ENCODE data around the gene LIPE. TPM values are rescaled to one million over a fixed set of nuclear protein-coding genes. Genes with fewer than 3 reads are reported as not detected.

Gene LIPE
- total RNA-seq, 1 experiment from 2014 or later, result 2.1 TPM

DNA sequence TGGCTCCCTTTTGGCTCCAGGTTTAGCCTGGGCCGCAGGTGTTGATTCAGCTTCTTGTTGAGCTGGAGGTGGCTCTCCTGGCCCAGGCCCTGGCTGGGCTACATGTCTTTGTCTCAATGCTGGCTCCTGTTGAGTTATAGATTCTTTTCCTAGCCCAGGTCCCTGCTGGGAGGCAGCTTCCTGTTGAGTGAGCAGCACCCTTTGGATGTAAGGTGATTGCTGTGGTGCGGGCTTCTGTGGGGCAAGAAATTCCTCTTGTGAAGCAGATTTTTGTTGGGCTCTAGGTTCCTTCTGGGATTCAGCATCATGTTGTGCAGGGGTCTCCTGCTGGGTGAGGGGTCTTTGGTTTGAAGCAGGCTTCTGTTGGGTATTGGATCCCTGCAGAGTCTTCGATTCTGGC, 545 bp downstream of the LIPE start:
- H2AFZ ChIP-seq (ENCODE audit: low read length), result no peak overlapping the region
- H3K9me2 ChIP-seq (replicated peaks; ENCODE audit: low read length), result no peaks in the 10 kb centered on the region
- H3F3A ChIP-seq (ENCODE audit: low read length, unreplicated experiment), result no peaks in the 10 kb centered on the region
- no peak for ATAC-seq
- no peak overlapping the region for H3K4me3 ChIP-seq (ENCODE audit: low read length)
- no peaks in the 10 kb centered on the region for H3K9me3 ChIP-seq (ENCODE audit: low read length)
- ChIA-PET POLR2A (ENCODE audit: unreplicated experiment) (no interaction called here), CTCF (no interaction called here)
- H3K4me1 ChIP-seq (ENCODE audit: insufficient read depth, low read length), result peaks cover 17% of the 10 kb centered on the region
- intact Hi-C loops (cut with micrococcal nuclease), result no loop called here
- no peak for TF ChIP-seq EZH2phosphoT487 (IDR thresholded peaks at IDR 0.05; ENCODE audit: borderline replicate concordance, low read length)
- TF ChIP-seq, protein P1, sequence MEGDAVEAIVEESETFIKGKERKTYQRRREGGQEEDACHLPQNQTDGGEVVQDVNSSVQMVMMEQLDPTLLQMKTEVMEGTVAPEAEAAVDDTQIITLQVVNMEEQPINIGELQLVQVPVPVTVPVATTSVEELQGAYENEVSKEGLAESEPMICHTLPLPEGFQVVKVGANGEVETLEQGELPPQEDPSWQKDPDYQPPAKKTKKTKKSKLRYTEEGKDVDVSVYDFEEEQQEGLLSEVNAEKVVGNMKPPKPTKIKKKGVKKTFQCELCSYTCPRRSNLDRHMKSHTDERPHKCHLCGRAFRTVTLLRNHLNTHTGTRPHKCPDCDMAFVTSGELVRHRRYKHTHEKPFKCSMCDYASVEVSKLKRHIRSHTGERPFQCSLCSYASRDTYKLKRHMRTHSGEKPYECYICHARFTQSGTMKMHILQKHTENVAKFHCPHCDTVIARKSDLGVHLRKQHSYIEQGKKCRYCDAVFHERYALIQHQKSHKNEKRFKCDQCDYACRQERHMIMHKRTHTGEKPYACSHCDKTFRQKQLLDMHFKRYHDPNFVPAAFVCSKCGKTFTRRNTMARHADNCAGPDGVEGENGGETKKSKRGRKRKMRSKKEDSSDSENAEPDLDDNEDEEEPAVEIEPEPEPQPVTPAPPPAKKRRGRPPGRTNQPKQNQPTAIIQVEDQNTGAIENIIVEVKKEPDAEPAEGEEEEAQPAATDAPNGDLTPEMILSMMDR (conservative IDR thresholded peaks at IDR 0.05; ENCODE audit: low read depth, low read length), result no peak
- no peak for TF ChIP-seq EZH2 (IDR thresholded peaks at IDR 0.05; ENCODE audit: low read length, unreplicated experiment)
- no peak overlapping the region for H3K4me2 ChIP-seq (ENCODE audit: low read length)
- no peaks in the 10 kb centered on the region for H3K79me2 ChIP-seq (ENCODE audit: low read length)
- no peak for DNase-seq
- no peaks in the 10 kb centered on the region for H4K20me1 ChIP-seq (ENCODE audit: low read length)
- H3K27me3 ChIP-seq (ENCODE audit: low read length), result no peaks in the 10 kb centered on the region
- H3K36me3 ChIP-seq (ENCODE audit: low read depth, low read length), result no peaks in the 10 kb centered on the region
- no peak overlapping the region for H3K27ac ChIP-seq (ENCODE audit: low read length)
- H3K9ac ChIP-seq (ENCODE audit: low read length), result no peak overlapping the region
- BruUV-seq (replicated peaks), result no TSS peak

DNA sequence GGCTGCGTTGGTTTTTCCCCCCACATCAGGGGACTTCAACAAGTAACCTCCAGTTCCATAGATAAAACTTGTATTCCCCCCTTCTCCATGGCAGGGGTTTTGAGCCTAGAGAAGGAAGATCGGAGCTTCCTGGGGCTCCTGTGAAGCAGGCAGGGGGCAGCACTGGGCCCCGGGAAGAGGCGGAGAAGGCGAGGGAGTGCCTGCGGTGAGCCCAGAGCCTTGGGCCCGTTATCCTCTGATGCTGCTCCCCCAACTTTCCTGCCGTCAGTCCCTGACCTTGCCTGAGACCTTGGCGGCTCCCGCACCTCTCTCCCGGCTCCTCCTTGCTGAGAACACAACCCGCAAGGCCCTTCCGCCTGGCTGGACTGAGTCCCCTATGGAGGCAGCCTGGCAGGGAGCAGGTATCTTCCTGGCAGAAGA, 2.5 kb downstream of the LIPE start:
- no peak overlapping the region for H2AFZ ChIP-seq (ENCODE audit: low read length)
- TF ChIP-seq EZH2 (IDR thresholded peaks at IDR 0.05; ENCODE audit: low read length, unreplicated experiment), result no peak
- TF ChIP-seq EZH2phosphoT487 (IDR thresholded peaks at IDR 0.05; ENCODE audit: borderline replicate concordance, low read length), result no peak
- TF ChIP-seq, protein P1 (conservative IDR thresholded peaks at IDR 0.05; ENCODE audit: low read depth, low read length), result no peak; the same call in 1 of the 2 replicates
- H4K20me1 ChIP-seq (ENCODE audit: low read length), result no peaks in the 10 kb centered on the region
- ATAC-seq (no peak), DNase-seq (no peak)
- ChIA-PET CTCF (no interaction called here), POLR2A (ENCODE audit: unreplicated experiment) (no interaction called here)
- no peaks in the 10 kb centered on the region for H3K36me3 ChIP-seq (ENCODE audit: low read depth, low read length)
- no peaks in the 10 kb centered on the region for H3K79me2 ChIP-seq (ENCODE audit: low read length)
- no peaks in the 10 kb centered on the region for H3K9me3 ChIP-seq (ENCODE audit: low read length)
- H3K27me3 ChIP-seq (ENCODE audit: low read length), result no peaks in the 10 kb centered on the region
- no peaks in the 10 kb centered on the region for H3K9me2 ChIP-seq (replicated peaks; ENCODE audit: low read length)
- H3K9ac ChIP-seq (ENCODE audit: low read length), result no peak overlapping the region
- no peak overlapping the region for H3K4me2 ChIP-seq (ENCODE audit: low read length)
- no peak overlapping the region for H3K27ac ChIP-seq (ENCODE audit: low read length)
- H3F3A ChIP-seq (ENCODE audit: low read length, unreplicated experiment), result no peaks in the 10 kb centered on the region
- H3K4me1 ChIP-seq (ENCODE audit: insufficient read depth, low read length), result peaks cover 25% of the 10 kb centered on the region
- H3K4me3 ChIP-seq (ENCODE audit: low read length), result no peak overlapping the region
- intact Hi-C loops (cut with micrococcal nuclease), result no loop called here
- no TSS peak for BruUV-seq (replicated peaks)

DNA sequence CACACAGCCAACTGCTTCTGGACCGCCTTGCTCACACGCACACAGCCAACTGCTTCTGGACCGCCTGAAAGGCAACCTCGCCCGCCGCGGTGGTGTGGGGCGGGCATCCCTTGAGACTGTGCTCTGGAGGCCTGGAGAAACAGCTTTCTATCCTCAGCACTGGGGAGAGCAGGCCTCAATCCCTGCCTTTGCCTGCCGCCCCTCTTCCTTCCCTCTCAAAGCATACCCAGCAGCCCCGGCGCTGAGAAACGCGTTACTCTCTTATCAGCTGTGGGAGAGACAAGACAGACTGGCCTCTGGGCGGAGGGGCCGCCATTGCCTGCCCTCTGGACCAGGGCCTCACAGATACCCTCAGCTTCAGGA, 2.9 kb downstream of the LIPE start:
- Histone ChIP-seq H3K27me3 (ENCODE audit: low read length) (no peaks in the 10 kb centered on the region), H3K79me2 (ENCODE audit: low read length) (no peaks in the 10 kb centered on the region), H3F3A (ENCODE audit: low read length, unreplicated experiment) (no peaks in the 10 kb centered on the region), H3K9ac (ENCODE audit: low read length) (no peak overlapping the region), H4K20me1 (ENCODE audit: low read length) (no peaks in the 10 kb centered on the region), H3K36me3 (ENCODE audit: low read depth, low read length) (no peaks in the 10 kb centered on the region), H3K4me1 (ENCODE audit: insufficient read depth, low read length) (peaks cover 26% of the 10 kb centered on the region), H3K4me3 (ENCODE audit: low read length) (no peak overlapping the region), H3K9me2 (replicated peaks; ENCODE audit: low read length) (no peaks in the 10 kb centered on the region), H3K9me3 (ENCODE audit: low read length) (no peaks in the 10 kb centered on the region), H3K27ac (ENCODE audit: low read length) (no peak overlapping the region), H2AFZ (ENCODE audit: low read length) (no peak overlapping the region), H3K4me2 (ENCODE audit: low read length) (no peak overlapping the region)
- ChIA-PET CTCF (no interaction called here), POLR2A (ENCODE audit: unreplicated experiment) (no interaction called here)
- no peak for TF ChIP-seq EZH2phosphoT487 (IDR thresholded peaks at IDR 0.05; ENCODE audit: borderline replicate concordance, low read length)
- no peak for DNase-seq
- no TSS peak for BruUV-seq (replicated peaks)
- intact Hi-C loops (cut with micrococcal nuclease), result no loop called here
- no peak for ATAC-seq

Data from PC-3 (cell line).